GM18873 (cell line): ENCODE measurements around the gene FAR2.
A peak's percentile ranks its signal among the peaks of the same experiment; 100 is the strongest.

Experiments used
- ATAC-seq: cut with Tn5 transposase; IDR thresholded peaks from one replicate; pipeline ENCODE4 v1.9.1; 2021; ENCODE audit warnings: mild to moderate bottlenecking, moderate library complexity, moderate number of reproducible peaks; ENCODE audit not compliant: unreplicated experiment, low FRiP score

Gene FAR2

DNA sequence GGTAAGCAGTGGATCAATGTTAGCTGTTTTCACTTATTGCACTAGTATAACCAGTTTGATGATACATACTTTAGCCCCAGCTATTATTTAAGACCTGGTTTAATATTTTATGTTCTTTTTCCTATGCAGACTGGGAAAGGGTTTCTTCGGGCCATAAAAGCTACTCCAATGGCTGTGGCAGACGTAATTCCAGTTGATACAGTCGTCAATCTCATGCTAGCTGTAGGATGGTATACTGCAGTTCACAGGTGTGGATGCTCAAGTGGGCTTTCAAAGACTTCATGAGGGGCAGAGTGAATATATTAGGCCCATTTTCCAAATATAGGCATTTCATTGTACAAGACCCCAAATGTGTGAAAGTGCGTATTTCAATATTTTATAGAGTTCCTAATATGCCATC is 161.8 kb downstream of the FAR2 start:
- no peak for ATAC-seq

DNA sequence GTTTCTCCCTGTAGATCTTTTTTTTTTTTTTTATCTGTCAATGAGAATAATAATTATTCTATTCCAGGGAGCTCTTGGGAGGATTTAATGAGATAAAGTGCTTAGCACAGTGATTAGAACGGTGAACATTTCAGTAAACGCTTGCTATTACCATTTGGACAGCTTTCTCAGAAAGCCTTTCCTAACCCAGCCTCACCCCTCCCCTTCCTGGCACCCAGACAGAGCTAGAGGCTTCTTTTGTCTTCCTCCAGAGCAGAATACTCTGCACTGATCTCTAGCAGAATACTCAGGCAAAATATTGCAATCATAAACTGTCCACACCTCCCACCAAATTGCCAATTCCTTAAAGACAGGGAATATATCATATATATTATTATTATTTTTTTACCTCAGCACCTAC is 165.3 kb downstream of the FAR2 start:
- no peak for ATAC-seq

DNA sequence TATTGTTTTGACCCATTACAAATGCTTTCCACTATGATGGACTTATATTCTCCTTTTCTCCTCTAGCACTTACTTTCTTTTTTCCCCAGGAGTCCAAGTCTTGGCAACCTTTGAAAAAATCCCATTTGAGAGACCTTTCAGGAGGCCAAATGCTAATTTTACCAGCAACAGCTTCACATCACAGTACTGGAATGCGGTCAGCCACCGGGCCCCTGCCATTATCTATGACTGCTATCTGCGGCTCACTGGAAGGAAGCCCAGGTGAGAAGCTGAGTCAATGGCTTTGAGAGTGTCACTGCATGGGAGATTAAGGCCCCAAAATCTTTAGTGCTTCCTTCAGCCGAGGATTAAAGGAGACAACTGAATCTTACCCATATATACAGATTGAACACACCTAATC is 167.7 kb downstream of the FAR2 start:
- ATAC-seq, result no peak

DNA sequence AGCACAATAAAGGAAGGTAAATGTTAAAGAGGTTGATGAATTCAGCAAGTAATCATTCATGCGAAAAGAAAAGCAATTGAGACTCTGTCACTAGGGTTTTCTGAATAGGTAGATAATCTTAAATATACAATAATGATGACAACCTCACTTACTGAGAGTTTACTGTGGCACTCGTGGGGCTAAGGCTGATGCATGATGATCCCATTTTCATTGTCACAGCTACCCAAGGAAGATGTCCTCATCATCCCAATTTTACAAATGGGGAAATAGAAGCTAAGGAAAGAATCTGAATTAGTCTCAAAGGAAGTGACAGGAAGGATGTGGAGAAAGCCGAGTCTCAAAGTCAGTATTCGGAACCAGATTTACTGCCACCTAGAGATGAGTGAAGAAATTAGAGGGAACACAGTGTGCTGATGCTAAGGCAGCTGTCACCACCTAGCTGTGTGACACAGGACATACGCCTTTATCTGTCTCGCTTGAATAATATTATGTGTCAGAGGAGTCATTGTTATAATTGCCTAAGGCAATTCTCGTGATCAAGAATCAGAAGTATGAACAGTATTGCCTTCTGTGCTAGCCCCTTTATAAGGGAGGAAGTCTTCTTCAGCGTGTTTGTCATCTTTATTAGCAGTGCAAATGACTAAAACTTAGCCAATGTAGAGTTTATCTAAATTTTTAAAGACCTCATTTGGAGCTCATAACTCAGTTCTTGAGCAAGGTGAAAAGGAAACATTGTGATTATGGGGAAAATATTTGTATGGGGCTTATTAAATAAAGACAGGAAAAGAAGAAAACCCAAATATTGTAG is 168.7 kb downstream of the FAR2 start:
- ATAC-seq, result peak; percentile 98

DNA sequence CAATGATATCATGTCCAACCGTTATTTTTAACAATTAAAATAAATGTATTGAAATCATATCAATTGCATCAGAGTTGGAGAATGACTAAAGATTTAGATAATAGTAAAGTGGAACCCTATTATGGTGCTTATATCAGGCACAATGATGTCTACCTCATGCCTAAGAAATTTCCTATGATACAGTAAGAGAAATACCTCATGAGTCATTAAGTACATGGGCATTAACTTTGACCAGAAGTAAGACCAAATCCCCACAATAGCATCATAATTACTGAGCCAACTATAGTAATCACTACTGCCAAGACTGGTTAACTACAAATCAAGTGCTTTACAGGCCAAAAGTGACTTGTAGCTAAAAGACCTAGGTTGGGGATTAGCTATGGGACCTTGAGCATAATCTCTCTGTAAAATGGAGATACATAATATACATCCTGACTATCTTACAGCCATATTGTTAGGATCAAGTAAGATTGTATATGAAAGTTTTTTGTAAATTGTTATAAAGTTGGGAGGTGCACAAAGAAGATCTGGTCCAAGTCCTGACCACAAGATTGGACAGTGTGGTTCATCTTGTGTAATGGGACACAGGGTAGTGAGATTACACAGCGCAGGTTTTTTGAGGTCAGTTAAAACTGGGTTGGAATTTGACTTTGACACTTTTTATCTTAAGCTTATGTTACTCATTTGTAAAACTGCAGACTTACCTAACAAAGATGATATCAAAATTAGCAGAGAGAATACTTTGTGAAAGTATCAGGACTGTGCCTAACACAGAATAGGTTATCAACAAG is 171.4 kb downstream of the FAR2 start:
- no peak for ATAC-seq

DNA sequence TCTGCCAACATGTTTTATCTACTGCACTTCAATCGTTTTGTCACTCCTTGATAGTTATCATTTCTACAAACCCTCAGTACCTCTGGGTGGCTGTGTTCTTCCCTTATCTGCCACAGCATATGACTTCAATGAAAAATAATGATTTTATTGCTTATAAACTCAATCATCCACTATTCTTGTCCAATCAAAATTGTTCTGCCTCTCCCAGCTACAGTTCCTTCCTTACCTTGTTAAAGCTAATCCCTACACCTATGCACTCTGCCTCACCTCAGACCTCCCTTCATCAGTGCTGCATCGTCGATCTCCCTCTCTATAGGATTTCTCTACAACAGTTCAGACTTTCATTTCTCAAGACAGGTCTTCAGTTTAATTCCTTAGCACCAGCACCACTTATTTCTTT is 173.1 kb downstream of the FAR2 start:
- ATAC-seq, result no peak

DNA sequence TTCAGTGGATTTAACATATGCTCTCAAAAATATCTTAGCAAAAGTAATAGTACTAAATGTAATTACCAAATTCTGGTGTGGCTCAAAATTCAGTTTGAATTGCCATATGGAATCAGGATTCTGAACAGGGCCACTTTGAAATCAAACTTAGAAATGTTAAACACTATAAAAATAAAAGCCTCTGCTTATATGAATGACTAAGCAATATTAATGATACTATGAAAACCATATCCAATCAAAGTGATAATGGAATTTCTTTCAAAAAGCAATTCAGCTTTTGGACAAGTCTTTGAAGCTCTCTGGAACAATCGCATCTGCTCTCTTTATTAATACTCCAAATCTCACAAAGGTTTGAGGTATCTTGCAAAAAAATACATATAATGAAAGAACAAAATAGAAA is 180.3 kb downstream of the FAR2 start:
- ATAC-seq, result no peak

DNA sequence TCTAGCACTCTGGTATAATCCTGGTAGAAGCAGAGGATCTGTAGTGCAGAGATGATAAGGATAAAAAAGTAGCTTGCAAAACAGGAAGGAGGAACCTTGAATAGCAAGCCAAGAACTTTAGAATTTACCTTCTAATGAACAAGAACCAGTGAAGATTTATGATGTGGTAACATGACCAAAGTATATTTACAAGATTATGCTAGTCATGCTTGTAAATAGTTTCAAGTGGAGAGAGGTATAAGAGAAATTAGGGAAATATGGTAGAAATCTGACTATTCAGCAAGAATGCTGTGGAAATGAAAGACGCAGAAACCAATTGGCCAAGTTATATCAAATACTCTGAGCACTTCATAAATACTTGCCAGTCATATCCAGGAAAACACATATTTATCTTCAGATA is 184.1 kb downstream of the FAR2 start:
- no peak for ATAC-seq

DNA sequence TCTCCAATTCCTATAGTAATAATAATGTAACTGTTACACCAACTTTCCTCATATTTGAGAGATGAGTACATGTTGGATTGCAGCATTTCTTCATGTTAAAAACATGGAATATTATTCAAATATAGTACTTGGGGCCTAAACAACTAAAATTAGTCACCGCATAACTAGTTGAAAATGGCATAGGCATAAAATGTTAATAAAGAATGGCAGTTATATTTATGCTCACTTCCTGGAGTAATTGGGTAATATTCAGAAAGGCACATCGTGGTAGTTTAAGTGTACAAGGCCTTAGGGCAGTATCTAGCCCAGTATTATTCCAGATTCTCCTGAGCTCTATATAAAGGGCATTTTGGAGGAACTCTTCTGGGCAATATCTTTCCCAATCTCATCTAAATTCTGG is 185.9 kb downstream of the FAR2 start:
- no peak for ATAC-seq

DNA sequence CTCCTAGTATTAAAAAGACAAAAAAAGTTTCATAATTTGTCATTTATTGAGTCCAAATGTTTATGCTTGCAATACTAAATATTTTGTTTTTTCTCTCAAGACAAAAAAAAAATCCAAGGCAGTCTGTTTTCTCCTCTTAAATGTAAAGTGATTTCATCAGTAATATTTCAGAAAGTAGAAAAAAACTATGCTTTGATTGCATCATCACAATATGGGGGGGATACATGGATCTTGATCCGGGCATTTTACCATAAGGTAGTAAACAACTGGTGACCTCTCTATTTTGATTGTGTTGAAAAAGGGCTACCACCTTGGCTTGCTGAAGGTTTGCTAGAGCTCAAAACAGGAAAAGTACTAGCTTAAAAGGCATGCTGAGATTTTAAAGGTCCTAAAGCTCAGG is 188.2 kb downstream of the FAR2 start:
- no peak for ATAC-seq

DNA sequence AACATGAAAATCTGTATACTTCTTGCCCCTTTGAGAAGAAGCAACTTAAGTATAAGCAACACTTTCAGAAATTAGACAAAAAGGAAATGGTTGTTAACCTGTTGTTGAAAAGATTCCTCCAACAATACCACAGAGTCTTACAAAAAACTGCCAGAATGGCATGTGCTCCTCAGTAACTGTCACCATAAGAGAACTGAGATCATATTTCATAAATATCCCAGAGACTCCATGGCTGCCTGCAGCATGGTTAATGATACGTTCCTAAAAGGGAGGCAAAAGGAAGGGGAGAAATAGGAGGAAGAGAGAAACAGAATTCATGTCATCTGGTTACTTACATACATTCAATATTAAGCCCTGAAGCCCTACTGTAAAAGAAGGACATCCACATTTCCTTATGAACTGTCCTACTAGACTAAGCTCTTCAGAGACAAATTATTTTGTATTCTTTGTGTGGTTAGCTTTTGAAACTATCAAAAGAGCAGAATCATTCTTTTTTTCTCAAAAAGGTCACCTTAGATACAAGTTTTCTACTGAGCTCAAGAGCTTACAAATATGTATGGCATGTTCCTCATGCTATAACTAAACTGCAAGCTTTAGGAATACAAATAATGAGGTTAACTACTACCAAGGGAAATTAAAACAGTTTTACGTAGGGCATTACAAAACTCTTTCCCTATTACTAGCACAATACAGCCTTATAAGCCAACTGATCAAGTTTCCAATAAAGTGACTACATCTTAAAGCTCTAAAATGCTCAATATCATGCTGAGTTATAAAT is 194.1 kb downstream of the FAR2 start:
- ATAC-seq, result no peak

DNA sequence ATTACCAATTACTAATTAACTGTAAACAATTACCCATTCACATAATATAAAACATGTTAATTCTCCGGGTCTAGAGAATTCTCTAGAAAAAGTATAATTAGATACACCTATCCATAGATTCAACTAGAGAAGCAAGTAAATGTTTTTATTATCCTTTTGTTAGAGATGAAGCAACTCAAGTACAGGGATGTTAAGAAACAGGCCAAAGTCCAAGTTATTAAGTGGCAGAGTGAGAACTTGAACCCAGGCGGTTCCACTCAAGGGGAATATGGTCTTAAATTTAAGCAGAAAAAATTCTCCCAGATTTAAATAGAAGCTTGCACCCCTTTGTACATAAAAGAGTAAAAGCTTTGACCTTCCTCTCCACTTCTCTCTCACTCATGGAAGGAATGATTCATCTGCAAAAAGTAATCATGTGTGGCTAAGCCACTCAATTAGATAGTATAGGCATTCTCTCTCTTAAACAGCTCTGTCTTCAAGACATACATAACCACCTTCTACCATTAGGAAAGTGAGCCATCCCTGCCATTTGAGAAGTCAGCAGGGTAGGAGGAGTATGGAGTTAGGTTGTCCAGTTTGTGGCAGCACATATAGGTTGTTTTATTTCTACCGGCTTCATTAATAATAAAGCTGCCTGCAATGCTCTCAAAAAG is 197.8 kb downstream of the FAR2 start:
- ATAC-seq, result no peak

DNA sequence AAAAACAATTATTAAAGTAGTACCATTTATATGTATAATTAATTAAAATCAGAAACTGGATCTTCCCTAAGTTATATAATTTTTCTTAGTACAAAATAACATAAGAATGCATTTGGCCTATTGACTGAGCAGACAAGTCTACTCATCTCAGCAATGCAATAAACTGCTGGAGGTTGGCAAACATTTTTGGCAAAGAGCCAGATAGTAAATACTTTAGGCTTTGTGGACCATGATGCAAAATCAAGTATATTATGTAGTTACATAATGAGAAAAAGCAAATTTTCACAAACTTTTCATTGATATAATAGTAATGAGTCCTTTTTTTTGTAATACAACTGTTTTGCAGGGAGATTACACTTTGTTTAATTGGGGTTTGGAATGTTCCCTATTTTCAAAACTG is 201.0 kb downstream of the FAR2 start:
- ATAC-seq, result no peak

DNA sequence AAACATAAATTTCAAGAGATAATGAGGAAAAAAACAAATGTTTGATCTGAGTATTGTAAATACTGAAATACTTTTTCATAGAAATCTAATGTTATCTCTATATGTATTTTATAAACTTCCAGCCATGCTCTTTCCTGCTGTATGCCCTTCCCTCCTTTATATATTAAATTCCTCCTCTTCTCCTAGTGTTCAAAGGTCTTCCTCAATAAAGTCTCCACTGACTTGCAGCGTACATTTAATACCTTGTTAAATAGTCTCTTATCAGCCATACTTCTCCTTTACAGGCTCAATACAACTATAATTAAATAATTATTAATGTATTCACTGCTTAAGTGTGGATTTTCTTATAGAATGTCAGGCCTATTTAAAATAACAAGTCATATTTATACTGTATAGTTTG is 205.9 kb downstream of the FAR2 start:
- no peak for ATAC-seq

DNA sequence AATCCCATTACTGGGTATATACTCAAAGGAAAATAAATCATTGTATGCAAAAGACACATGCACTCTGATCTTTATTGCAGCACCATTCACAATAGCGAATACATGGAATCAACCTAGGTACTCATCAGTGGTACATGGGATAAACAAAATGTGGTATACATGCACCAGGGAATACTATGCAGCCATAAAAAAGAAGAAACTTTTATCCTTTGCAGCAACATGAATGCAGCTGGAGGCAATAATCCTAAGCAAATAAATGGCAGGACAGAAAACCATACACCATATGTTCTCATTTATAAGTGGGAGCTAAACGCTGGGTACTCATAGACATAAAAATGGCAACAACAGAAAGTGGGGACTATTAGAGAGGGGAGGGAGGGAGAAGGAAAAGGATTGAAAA is 216.0 kb downstream of the FAR2 start:
- no peak for ATAC-seq

DNA sequence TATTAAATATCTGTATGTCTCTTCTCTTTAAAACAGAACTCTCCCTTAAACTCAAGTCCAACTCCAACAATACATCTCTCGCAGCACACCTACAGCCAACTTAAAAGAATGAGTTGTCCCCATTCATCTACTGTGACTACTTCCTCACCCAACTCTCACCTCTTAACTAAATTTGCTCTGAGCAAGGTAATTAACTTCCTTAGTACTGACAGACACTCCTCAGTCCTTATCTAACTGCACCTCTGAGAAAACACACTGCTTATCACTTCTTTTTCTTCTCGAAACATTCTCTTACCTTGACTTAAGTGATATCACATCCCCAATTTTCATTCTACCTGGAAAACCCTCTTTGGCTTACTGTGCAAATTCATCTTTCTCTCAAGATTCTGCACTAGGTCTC is 224.9 kb downstream of the FAR2 start:
- ATAC-seq, result no peak

DNA sequence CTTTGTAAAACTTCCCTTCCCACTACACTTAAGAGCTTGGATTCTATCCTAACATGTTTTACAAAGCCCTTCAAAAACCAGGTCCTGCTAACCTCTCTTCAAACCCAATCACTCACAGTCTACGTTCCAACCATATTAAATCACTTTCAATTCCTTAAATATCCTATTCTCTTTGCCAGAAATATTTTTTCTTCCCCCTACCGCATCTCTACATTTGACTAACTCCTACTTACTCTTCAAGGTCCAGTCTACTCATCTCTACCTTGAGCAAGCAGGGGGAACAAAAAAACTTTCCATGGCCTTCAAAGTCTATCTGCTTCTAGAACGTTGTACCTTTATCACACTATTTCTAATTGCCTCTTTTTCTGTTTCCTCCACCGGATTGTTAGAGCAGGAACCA is 225.8 kb downstream of the FAR2 start:
- ATAC-seq, result no peak

DNA sequence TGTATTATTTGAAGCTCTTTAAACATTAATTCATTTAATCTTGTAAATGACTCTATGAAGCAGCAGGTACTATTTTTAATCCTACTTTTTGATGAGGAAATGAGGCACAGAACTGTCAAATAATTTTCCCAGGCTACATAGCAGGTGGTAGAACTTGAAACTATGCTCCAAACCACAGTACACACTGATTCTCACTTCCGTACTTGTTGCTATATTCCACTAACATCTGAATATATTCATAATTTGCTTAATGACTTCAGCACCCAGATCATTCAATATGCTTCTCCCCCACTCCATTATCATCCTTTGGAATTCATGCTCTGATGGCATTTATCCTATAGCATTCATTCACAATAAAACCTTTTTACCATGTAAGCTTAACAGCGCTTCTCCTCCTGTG is 227.0 kb downstream of the FAR2 start:
- ATAC-seq, result no peak

DNA sequence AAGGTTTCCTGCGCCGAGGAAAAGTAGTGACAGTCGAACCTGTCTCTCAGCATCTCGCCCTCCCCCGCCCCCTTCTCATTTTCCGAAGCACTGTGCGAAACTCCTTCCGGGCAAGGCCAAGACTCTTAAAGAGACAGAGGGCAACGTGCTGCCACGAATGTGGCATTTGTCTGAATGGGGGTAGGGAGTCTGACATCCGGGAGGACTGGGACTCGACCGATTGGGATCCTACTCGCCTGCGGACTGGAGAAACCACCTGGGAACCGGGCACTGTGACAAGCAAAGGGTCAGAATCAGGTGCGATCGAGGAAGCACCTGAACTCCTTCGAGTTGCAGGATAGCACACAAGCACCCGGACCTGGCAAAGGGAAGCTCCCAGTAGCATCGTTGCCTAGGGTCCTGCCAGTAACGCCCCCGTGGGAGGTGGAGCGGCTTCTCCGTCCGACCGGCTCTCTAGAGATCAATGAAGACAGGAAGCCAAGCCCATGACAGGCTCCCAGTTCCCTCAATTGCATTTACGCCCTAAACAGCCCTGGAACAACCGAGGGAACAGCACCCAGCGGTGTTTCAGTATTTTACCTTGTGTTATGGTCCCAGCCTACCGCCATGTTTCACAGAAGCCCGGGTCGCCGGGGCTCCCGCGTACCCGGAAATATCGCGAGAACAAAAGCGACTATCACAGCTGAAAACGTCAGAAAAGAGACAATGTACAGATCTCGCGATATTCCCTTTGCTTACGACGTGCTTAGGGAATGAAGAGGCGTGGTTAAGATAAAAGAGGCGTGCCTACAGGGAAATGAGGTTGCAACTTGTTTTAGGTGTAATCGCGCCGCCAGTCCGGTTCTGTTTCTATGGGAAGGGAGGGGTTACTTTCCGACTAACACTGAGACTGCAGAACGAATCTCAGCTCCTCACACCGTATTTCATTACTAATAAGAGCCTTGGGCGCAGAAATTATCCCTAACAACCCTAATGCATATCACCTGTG is 231.8 kb downstream of the FAR2 start, which contains the start of gene ERGIC2:
ERGIC2 (minus strand) TSS at position 637 of the 988 bp plus-strand sequence. CDS start 9,539 bp downstream, outside the sequence.
- peak; percentile 99 for ATAC-seq
